WTC11 (cell line): ENCODE measurements around the gene IL1RAPL2. TPM values are rescaled to one million over a fixed set of nuclear protein-coding genes. Genes with fewer than 3 reads are reported as not detected.

Source experiments
- ATAC-seq: fragments of 200-7000 bp; cut with Tn5 transposase; 2 replicates; pipeline ENCODE4 v1.10.0; 2021; ENCODE audit warnings: mild to moderate bottlenecking, moderate library complexity
- CTCF ChIA-PET: fragments of 300-600 bp; sonication (Branson Sonifier 250); formaldehyde crosslinking; loops from one replicate; lab custom pipeline; 2021; ENCODE audit warnings: antibody characterized with exemption; lab: Charles Lee
- POLR2A ChIA-PET: fragments of 350-600 bp; sonication (Branson Sonifier 250); formaldehyde crosslinking; loops from one replicate; lab custom pipeline; 2021; ENCODE audit warnings: antibody characterized with exemption; lab: Charles Lee
- DNase-seq: peaks from one replicate; pipeline ENCODE4 v3.0.0; 2021; ENCODE audit warnings: low spot score
- H3K27ac Mint-ChIP-seq: 2 replicates; pipeline ENCODE4 v1.8.0; 2021; ENCODE audit warnings: mixed read lengths
- H3K27me3 Mint-ChIP-seq: 2 replicates; pipeline ENCODE4 v1.8.0; 2021; ENCODE audit warnings: low read depth, mild to moderate bottlenecking, moderate library complexity, mixed read lengths
- H3K36me3 Mint-ChIP-seq: 2 replicates; pipeline ENCODE4 v1.8.0; 2021; ENCODE audit warnings: mixed read lengths
- H3K4me1 Mint-ChIP-seq: 2 replicates; pipeline ENCODE4 v1.8.0; 2022; ENCODE audit warnings: mixed read lengths
- H3K4me3 Mint-ChIP-seq: 2 replicates; pipeline ENCODE4 v1.8.0; 2021; ENCODE audit warnings: mild to moderate bottlenecking, moderate library complexity, mixed read lengths
- H3K9me3 Mint-ChIP-seq: 2 replicates; pipeline ENCODE4 v1.8.0; 2021; ENCODE audit warnings: mixed read lengths
- ATF1 ChIP-seq: sonication (generic); formaldehyde crosslinking; IDR thresholded peaks from 2 replicates; pipeline ENCODE4 v1.8.1; 2023; ENCODE audit warnings: mild to moderate bottlenecking, moderate library complexity, missing genetic modification reagents
- CTCF ChIP-seq: fragments of 200-600 bp; IDR thresholded peaks from 2 replicates; pipeline ENCODE4 v1.8.0; 2022; ENCODE audit warnings: antibody characterized with exemption
- ERG ChIP-seq: fragments of 250-450 bp; sonication (Bioruptor Pico); IDR thresholded peaks from 2 replicates; pipeline ENCODE4 v1.8.0; 2021; ENCODE audit warnings: mild to moderate bottlenecking
- FOXK1 ChIP-seq: sonication (generic); formaldehyde crosslinking; IDR thresholded peaks from 2 replicates; pipeline ENCODE4 v1.8.0; 2022; ENCODE audit warnings: mild to moderate bottlenecking, moderate library complexity, missing genetic modification reagents
- GABPB1 ChIP-seq: sonication (generic); formaldehyde crosslinking; IDR thresholded peaks from 2 replicates; pipeline ENCODE4 v1.8.1; 2023; ENCODE audit warnings: mild to moderate bottlenecking, missing genetic modification reagents
- PRDM15 ChIP-seq: sonication (generic); formaldehyde crosslinking; IDR thresholded peaks from 2 replicates; pipeline ENCODE4 v1.8.0; 2022; ENCODE audit warnings: missing genetic modification reagents
- PRRX2 ChIP-seq: fragments of 250-450 bp; sonication (Bioruptor Pico); IDR thresholded peaks from 2 replicates; pipeline ENCODE4 v1.8.0; 2021; ENCODE audit warnings: mild to moderate bottlenecking
- SP1 ChIP-seq: sonication (generic); formaldehyde crosslinking; conservative IDR thresholded peaks from 2 replicates; pipeline ENCODE4 v1.8.1; 2022; ENCODE audit warnings: missing genetic modification reagents
- TCF7 ChIP-seq: sonication (generic); formaldehyde crosslinking; IDR thresholded peaks from 2 replicates; pipeline ENCODE4 v1.8.0; 2022; ENCODE audit warnings: mild to moderate bottlenecking, low read depth, missing genetic modification reagents, moderate library complexity
- ZMAT4 ChIP-seq: fragments of 250-450 bp; sonication (Bioruptor Pico); IDR thresholded peaks from 2 replicates; pipeline ENCODE4 v1.9.0; 2021; ENCODE audit warnings: mild to moderate bottlenecking
- ZNF416 ChIP-seq: fragments of 250-450 bp; sonication (Bioruptor Pico); IDR thresholded peaks from 2 replicates; pipeline ENCODE4 v1.9.0; 2021; ENCODE audit warnings: mild to moderate bottlenecking, inconsistent platforms
- ZSCAN18 ChIP-seq: fragments of 250-450 bp; sonication (Bioruptor Pico); IDR thresholded peaks from 2 replicates; pipeline ENCODE4 v2.1.2; 2022; ENCODE audit warnings: mild to moderate bottlenecking, moderate library complexity
- total RNA-seq: library from RNA; stranded (reverse); gene quantifications from 3 replicates; pipeline ENCODE4 v1.2.3, GENCODE V29; 2021
- TF ChIP-seq, protein P1 (sequence below): sonication (generic); formaldehyde crosslinking; conservative IDR thresholded peaks from 2 replicates; pipeline ENCODE4 v1.8.1; 2022; ENCODE audit warnings: mild to moderate bottlenecking, missing genetic modification reagents
- TF ChIP-seq, protein P2 (sequence below): sonication (generic); formaldehyde crosslinking; IDR thresholded peaks from 2 replicates; pipeline ENCODE4 v1.8.1; 2023; ENCODE audit warnings: mild to moderate bottlenecking, missing genetic modification reagents
- TF ChIP-seq, protein P3 (sequence below): sonication (generic); formaldehyde crosslinking; IDR thresholded peaks from 2 replicates; pipeline ENCODE4 v1.8.1; 2023; ENCODE audit warnings: mild to moderate bottlenecking, missing genetic modification reagents, moderate library complexity
- TF ChIP-seq, protein P4 (sequence below): fragments of 250-450 bp; sonication (Bioruptor Pico); IDR thresholded peaks from 2 replicates; pipeline ENCODE4 v1.9.0; 2021; ENCODE audit warnings: mild to moderate bottlenecking, borderline replicate concordance

IL1RAPL2 gene
- total RNA-seq, 1 experiment from 2014 or later, result 0.09 TPM

DNA sequence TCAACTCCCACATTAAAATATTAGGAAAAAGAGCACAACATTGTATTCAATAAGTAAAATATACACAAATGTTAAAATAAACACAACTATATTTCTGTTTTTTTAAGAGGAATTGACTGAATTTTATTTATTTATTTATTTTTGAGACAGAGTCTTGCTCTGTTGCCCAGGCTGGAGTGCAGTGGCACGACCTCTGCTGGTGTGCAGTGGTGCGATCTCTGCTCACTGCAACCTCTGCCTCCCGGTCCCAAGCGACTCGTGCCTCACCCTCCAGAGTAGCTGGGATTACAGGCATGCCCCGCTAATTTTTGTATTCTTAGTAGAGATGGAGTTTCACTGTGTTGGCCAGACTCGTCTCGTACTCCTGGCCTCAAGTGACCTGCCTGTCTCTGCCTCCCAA is 623.1 kb downstream of the IL1RAPL2 start (continued):
- TF ChIP-seq PRDM15, result no peak
- TF ChIP-seq, protein P1, sequence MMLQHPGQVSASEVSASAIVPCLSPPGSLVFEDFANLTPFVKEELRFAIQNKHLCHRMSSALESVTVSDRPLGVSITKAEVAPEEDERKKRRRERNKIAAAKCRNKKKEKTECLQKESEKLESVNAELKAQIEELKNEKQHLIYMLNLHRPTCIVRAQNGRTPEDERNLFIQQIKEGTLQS (CRISPR knock-in tag), result no peak
- no peak for TF ChIP-seq ATF1 (CRISPR knock-in tag)
- no peak for TF ChIP-seq GABPB1

DNA sequence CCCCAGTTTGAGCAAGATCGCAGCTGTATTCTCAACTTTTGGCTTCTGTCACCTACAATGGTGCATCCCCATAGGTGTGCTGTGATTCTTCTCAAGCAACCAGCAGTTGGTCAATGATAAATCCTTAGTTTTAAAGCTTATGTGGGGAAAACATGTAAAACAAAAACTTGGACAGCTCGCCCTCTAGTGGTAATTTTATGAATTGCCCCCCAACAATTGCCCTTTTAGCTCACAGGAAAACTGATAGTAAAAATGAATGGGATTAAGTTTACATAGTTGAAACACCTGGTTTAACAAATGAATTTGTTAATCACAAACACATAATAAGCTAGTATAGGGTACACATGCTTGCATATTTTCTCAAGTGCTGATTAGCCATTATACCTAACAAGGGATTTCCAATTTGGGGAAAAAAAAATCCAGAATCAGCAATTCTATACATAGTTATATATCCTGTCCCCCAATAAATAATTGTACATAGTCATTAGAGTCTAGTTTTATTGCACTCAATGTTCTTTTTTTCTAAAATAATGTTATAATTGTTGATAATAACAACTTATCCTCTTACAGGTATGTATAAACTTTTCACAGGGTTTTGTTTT is 624.4 kb downstream of the IL1RAPL2 start:
- Mint-ChIP-seq H3K9me3 (no peaks in the 10 kb centered on the region), H3K4me3 (no peak overlapping the region), H3K27me3 (no peaks in the 10 kb centered on the region), H3K4me1 (no peaks in the 10 kb centered on the region; the same call in 1 of the 2 replicates), H3K27ac (no peak overlapping the region), H3K36me3 (no peaks in the 10 kb centered on the region)
- TF ChIP-seq CTCF (peak; percentile 37), PRRX2 (CRISPR knock-in tag) (no peak)
- DNase-seq (peak; percentile 14), ATAC-seq (no peak)
- CTCF ChIA-PET, result interaction anchor here (0.9 to 1.6 kb wide), 14 partner anchors 14 to 668 kb away, joined by 3 to 9 read pairs (median 4); partner anchors contain the start of gene IL1RAPL2
- POLR2A ChIA-PET, result no interaction called here

DNA sequence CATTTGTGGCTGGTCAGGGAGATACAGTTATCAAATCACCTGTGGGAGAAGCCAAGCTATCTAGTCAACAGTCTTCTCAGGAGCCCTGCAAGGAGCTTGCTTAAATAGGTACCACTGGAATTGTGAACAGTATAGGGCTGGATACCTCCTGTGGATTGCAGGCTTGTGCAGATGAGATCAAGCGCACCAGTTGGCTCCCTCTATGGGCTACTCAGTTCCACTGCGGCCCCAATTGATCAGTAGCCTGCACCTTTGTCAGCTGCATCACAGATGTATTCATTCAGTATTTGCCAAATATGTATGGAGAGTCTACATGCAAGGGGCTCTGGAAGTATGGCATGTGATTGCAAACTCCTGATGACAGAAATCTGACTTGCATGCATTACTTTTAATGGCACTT is 625.9 kb downstream of the IL1RAPL2 start:
- CTCF ChIA-PET, result interaction anchor here (0.8 to 1.6 kb wide), 6 partner anchors 14 to 623 kb away, joined by 3 to 6 read pairs (median 4); no protein-coding TSS in a partner anchor
- DNase-seq (peak; percentile 35), ATAC-seq (peak; percentile 95)
- no peaks in the 10 kb centered on the region for H3K27me3 Mint-ChIP-seq
- no peak overlapping the region for H3K4me3 Mint-ChIP-seq
- no peaks in the 10 kb centered on the region for H3K9me3 Mint-ChIP-seq
- no peaks in the 10 kb centered on the region for H3K36me3 Mint-ChIP-seq
- no peaks in the 10 kb centered on the region for H3K4me1 Mint-ChIP-seq
- no peak overlapping the region for H3K27ac Mint-ChIP-seq
- TF ChIP-seq TCF7 (CRISPR knock-in tag) (no peak), ZSCAN18 (CRISPR knock-in tag) (no peak), ERG (CRISPR knock-in tag) (no peak), ZNF416 (no peak), FOXK1 (CRISPR knock-in tag) (no peak), SP1 (CRISPR knock-in tag) (no peak), ZMAT4 (CRISPR knock-in tag) (no peak)
- TF ChIP-seq, protein P2, sequence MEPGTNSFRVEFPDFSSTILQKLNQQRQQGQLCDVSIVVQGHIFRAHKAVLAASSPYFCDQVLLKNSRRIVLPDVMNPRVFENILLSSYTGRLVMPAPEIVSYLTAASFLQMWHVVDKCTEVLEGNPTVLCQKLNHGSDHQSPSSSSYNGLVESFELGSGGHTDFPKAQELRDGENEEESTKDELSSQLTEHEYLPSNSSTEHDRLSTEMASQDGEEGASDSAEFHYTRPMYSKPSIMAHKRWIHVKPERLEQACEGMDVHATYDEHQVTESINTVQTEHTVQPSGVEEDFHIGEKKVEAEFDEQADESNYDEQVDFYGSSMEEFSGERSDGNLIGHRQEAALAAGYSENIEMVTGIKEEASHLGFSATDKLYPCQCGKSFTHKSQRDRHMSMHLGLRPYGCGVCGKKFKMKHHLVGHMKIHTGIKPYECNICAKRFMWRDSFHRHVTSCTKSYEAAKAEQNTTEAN (CRISPR knock-in tag), result no peak
- TF ChIP-seq, protein P3, sequence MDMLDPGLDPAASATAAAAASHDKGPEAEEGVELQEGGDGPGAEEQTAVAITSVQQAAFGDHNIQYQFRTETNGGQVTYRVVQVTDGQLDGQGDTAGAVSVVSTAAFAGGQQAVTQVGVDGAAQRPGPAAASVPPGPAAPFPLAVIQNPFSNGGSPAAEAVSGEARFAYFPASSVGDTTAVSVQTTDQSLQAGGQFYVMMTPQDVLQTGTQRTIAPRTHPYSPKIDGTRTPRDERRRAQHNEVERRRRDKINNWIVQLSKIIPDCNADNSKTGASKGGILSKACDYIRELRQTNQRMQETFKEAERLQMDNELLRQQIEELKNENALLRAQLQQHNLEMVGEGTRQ (CRISPR knock-in tag), result no peak
- TF ChIP-seq, protein P4, sequence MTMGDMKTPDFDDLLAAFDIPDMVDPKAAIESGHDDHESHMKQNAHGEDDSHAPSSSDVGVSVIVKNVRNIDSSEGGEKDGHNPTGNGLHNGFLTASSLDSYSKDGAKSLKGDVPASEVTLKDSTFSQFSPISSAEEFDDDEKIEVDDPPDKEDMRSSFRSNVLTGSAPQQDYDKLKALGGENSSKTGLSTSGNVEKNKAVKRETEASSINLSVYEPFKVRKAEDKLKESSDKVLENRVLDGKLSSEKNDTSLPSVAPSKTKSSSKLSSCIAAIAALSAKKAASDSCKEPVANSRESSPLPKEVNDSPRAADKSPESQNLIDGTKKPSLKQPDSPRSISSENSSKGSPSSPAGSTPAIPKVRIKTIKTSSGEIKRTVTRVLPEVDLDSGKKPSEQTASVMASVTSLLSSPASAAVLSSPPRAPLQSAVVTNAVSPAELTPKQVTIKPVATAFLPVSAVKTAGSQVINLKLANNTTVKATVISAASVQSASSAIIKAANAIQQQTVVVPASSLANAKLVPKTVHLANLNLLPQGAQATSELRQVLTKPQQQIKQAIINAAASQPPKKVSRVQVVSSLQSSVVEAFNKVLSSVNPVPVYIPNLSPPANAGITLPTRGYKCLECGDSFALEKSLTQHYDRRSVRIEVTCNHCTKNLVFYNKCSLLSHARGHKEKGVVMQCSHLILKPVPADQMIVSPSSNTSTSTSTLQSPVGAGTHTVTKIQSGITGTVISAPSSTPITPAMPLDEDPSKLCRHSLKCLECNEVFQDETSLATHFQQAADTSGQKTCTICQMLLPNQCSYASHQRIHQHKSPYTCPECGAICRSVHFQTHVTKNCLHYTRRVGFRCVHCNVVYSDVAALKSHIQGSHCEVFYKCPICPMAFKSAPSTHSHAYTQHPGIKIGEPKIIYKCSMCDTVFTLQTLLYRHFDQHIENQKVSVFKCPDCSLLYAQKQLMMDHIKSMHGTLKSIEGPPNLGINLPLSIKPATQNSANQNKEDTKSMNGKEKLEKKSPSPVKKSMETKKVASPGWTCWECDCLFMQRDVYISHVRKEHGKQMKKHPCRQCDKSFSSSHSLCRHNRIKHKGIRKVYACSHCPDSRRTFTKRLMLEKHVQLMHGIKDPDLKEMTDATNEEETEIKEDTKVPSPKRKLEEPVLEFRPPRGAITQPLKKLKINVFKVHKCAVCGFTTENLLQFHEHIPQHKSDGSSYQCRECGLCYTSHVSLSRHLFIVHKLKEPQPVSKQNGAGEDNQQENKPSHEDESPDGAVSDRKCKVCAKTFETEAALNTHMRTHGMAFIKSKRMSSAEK (CRISPR knock-in tag), result no peak
- TF ChIP-seq, all 79 proteins: peak for 0
- POLR2A ChIA-PET, result interaction anchor here (0.6 kb wide), 1 partner anchor 241 kb away, joined by 3 read pairs; no protein-coding TSS in a partner anchor
